ENCODE data around the gene ABCB1. TPM values are rescaled to one million over a fixed set of nuclear protein-coding genes. Genes with fewer than 3 reads are reported as not detected.

The ABCB1 gene
- total RNA-seq, 6 experiments from 2014 or later: 29.4 to 68.5 (median 51.0) TPM

DNA sequence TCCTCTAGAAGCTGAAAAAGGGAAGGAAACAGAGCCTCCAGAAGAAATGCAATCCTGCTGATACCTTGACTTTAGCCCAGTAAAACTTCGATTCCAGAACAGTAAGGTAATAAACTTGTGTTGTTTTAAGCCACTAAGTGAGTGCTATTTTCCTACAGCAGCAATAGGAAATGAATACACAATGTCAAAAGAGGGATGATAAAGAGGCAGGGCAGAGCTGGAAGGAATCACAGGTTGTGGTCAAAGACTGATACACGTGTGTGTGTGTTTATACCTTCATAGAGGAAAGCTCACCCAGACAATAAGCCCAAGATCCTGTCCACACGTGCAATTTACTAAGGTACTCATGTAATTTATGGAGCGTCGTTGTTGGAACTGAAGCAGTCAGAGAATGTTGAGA lies 9.5 kb downstream of the ABCB1 start:
- Histone ChIP-seq H3K27me3 (no peaks in the 10 kb centered on the region), H3K9me3 (no peaks in the 10 kb centered on the region), H3K4me1 (no peaks in the 10 kb centered on the region), H3K27ac (no peak overlapping the region), H3K36me3 (no peaks in the 10 kb centered on the region), H3K4me3 (no peak overlapping the region)
- DNase-seq (no peak), ATAC-seq (no peak)
- WGBS (ENCODE audit: insufficient coverage, low coverage, low lambda C conversion rate, missing lambda C conversion rate): 73% methylated on average over 5 of the region's 5 CpGs
- TF ChIP-seq POLR2A (IDR thresholded peaks at IDR 0.05): no peak
- TF ChIP-seq, protein P1, sequence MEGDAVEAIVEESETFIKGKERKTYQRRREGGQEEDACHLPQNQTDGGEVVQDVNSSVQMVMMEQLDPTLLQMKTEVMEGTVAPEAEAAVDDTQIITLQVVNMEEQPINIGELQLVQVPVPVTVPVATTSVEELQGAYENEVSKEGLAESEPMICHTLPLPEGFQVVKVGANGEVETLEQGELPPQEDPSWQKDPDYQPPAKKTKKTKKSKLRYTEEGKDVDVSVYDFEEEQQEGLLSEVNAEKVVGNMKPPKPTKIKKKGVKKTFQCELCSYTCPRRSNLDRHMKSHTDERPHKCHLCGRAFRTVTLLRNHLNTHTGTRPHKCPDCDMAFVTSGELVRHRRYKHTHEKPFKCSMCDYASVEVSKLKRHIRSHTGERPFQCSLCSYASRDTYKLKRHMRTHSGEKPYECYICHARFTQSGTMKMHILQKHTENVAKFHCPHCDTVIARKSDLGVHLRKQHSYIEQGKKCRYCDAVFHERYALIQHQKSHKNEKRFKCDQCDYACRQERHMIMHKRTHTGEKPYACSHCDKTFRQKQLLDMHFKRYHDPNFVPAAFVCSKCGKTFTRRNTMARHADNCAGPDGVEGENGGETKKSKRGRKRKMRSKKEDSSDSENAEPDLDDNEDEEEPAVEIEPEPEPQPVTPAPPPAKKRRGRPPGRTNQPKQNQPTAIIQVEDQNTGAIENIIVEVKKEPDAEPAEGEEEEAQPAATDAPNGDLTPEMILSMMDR (IDR thresholded peaks at IDR 0.05): no peak
- intact Hi-C loops (cut with DNase I): no loop called here

DNA sequence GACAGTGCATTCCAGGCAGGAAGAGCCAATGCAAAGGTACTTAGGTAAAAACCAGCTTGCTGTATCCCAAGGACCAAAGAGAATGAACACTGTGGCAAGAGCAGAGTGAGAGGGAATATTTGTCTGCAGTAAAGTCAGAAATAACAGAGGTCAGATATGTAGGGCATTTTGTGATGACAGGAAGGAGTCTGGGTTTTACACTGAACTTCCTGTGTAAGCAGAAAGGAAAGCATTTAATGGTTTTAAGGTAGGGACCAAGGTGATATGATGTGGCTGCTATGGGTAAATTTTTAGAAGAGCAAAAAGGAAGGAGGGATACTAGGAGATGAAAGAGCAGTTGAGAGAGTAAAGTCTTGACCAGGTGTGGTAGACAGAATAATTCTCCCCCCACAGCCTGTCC lies 10.1 kb downstream of the ABCB1 start:
- Histone ChIP-seq H3K4me1 (no peaks in the 10 kb centered on the region), H3K9me3 (no peaks in the 10 kb centered on the region), H3K27ac (no peak overlapping the region), H3K27me3 (no peaks in the 10 kb centered on the region), H3K36me3 (no peaks in the 10 kb centered on the region), H3K4me3 (no peak overlapping the region)
- no peak for DNase-seq
- intact Hi-C loops (cut with DNase I): no loop called here
- no peak for ATAC-seq
- TF ChIP-seq POLR2A (IDR thresholded peaks at IDR 0.05): no peak
- TF ChIP-seq, protein P1 (IDR thresholded peaks at IDR 0.05): no peak

- Histone ChIP-seq H3K36me3 (peaks cover 0 to 7% (median 0%) of the 10 kb centered on the region in 4 donors), H3K9me3 (no peaks in the 10 kb centered on the region), H3K4me1 (no peaks in the 10 kb centered on the region), H3K4me3 (no peak overlapping the region), H3K27ac (no peak overlapping the region), H3K27me3 (no peaks in the 10 kb centered on the region)
- 78% methylated on average over 1 of the region's 1 CpG for WGBS (ENCODE audit: insufficient coverage, low coverage, low lambda C conversion rate, missing lambda C conversion rate)
- TF ChIP-seq POLR2A (IDR thresholded peaks at IDR 0.05): no peak
- TF ChIP-seq, protein P1 (IDR thresholded peaks at IDR 0.05): no peak
- intact Hi-C loops (cut with DNase I): no loop called here
- DNase-seq: no peak
- ATAC-seq: no peak
Measured at GRCh38 chr7:87589631-87590030, 11.1 kb downstream of the ABCB1 start.

DNA sequence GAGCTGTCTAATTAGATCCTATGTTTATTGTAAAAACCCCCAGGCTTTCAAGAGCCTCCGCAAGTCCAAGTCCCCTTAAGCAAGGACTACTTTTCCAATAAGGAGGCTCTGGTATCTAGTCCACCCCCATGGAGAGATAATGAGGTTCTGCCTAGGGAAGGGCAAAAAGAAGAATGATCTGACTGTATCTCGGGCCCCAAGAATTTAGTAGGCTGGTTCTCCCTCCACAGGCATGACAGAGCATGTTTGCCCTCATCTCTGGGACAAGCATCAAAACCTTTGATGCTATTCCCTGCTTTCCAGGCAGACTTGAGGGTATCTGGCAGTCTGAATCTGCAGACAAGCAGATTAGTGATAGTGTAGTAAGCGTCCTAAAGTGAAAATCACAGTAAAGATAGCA lies 19.0 kb downstream of the ABCB1 start:
- H3K27me3 ChIP-seq: no peaks in the 10 kb centered on the region
- H3K36me3 ChIP-seq: peaks cover 0 to 18% (median 0%) of the 10 kb centered on the region in 4 donors
- H3K27ac ChIP-seq: no peak overlapping the region
- H3K4me1 ChIP-seq: no peaks in the 10 kb centered on the region
- no peak for TF ChIP-seq POLR2A (IDR thresholded peaks at IDR 0.05)
- TF ChIP-seq, protein P1 (IDR thresholded peaks at IDR 0.05): no peak
- ATAC-seq: no peak
- DNase-seq: no peak
- H3K9me3 ChIP-seq: no peaks in the 10 kb centered on the region
- 84% methylated on average over 3 of the region's 3 CpGs for WGBS (ENCODE audit: insufficient coverage, low coverage, low lambda C conversion rate, missing lambda C conversion rate)
- no peak overlapping the region for H3K4me3 ChIP-seq
- intact Hi-C loops (cut with DNase I): no loop called here

GRCh38 chr7:87580636-87581035 lies 20.0 kb downstream of the ABCB1 start:
- Histone ChIP-seq H3K27ac (no peak overlapping the region), H3K4me3 (no peak overlapping the region), H3K4me1 (no peaks in the 10 kb centered on the region), H3K27me3 (no peaks in the 10 kb centered on the region), H3K9me3 (no peaks in the 10 kb centered on the region), H3K36me3 (peaks cover 0 to 18% (median 0%) of the 10 kb centered on the region in 4 donors)
- WGBS (ENCODE audit: insufficient coverage, low coverage, low lambda C conversion rate, missing lambda C conversion rate): 89% methylated on average over 1 of the region's 1 CpG
- intact Hi-C loops (cut with DNase I): no loop called here
- ATAC-seq (no peak), DNase-seq (no peak)
- TF ChIP-seq, protein P1 (IDR thresholded peaks at IDR 0.05): no peak
- no peak for TF ChIP-seq POLR2A (IDR thresholded peaks at IDR 0.05)
